Adipose tissue (tissue), 3 donors: ENCODE measurements around the gene EPB41L4B. TPM values are rescaled to one million over a fixed set of nuclear protein-coding genes. Genes with fewer than 3 reads are reported as not detected.

Experiments
- H3K27ac ChIP-seq: one replicate; pipeline ENCODE4 v1.5.1; 2013; ENCODE audit warnings: low read depth, low read length
- WGBS, 3 donors: extraction: QIAGEN DNeasy Blood & Tissue Kit; methylation state at CpG; one replicate each; pipeline ENCODE4 v1.1.7; 2013; 5-methylcytosine and 5-hydroxymethylcytosine counted together
- polyA plus RNA-seq, 3 donors: library from polyadenylated mRNA; stranded (reverse); fragments of 200-250 nt; gene quantifications; one replicate each; pipeline ENCODE4 v1.2.3, GENCODE V29; 2013
- donor health status: healthy with polysubstance abuse.
- donor health status: Bipolar disorder and iron deficiency.
- donor health status: healthy.

The EPB41L4B gene
- polyA plus RNA-seq, 3 donors = 6.7 to 129 (median 34.7) TPM

DNA sequence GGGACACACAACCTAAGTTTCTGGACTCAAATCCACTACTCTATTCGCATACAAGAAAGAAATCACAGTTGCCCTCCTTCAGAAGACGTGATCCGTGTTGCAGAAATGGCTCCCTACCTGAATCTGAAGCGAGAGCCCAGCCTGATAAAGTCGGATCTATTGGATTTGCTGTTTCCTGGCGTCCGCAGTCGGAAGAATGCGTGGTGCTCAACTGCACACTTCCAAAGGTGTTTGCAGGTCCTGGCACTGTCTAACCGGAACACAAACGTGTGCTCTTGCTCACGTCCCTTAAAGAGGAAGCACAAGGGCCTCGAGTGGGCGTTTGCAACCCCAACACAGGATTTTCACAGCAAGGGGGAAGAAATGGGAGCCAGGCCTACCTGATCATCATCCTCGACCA lies 65.5 kb downstream of the EPB41L4B start:
- H3K27ac ChIP-seq = no peak overlapping the region

DNA sequence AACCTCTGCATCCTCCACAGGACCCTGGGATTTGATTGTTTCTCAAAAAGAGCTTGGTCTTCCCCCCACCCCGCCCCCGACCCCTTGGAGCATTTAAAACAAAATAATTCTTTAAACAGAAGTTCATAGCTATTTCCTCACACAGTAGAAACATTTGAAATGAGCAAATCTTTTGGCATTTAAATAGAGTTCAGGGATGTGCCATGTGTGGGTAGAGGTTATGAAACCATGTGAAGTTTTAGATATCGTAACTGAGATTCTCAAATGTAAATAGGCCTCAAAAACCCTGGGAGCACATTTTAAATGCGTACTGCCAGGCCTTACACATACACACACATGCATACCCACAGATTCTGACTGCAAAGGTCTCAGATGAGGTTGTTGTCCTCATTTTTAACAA lies 66.5 kb downstream of the EPB41L4B start:
- no peak overlapping the region for H3K27ac ChIP-seq
- WGBS, 3 donors = 55 to 62% (median 59%) methylated on average over 4 of the region's 4 CpGs

More for the DNA sequence above, 65.5 kb downstream of the EPB41L4B start:
- 88 to 91% (median 90%) methylated on average over 15 of the region's 15 CpGs for WGBS, 3 donors

DNA sequence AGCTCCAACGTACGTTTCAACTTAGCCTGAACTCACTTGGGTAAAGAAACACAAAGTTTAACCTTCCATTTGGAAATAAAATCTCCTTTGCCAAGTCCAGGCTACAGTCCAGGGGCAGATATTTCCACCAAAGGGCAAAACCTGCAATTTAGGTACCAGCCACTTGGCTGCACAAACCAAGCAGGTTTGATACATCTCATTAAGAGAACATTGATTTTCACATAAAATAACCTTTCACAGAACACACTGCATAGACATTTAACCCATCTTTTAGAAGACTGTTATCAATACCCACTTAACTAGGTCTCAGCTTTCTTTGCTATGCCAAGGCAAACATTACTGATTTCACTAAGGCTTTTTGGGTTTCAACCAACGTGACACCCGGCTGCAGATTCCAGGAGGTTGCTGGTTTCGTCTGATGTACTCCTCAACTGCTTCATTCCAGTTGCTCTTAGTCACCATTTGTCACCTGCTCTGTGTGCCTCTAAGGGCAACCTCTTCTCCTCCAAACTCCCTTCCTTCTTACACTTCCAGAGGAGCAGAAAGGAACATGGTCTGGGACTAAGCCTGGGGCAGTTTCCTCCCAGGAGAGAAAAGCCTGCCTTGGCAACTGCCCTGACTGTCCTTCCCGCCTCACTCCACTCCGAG lies 67.1 kb downstream of the EPB41L4B start:
- WGBS, 3 donors = 37 to 59% (median 52%) methylated on average over 7 of the region's 7 CpGs
- H3K27ac ChIP-seq = no peak overlapping the region

GRCh38 chr9:109253241-109253636 lies 67.6 kb downstream of the EPB41L4B start:
- 59 to 87% (median 77%) methylated on average over 11 of the region's 11 CpGs for WGBS, 3 donors
- no peak overlapping the region for H3K27ac ChIP-seq

- WGBS, 3 donors = 77 to 96% (median 92%) methylated on average over 7 of the region's 7 CpGs
- H3K27ac ChIP-seq = no peak overlapping the region
Measured at GRCh38 chr9:109252291-109252690, 68.6 kb downstream of the EPB41L4B start.

- WGBS, 3 donors = 65 to 90% (median 81%) methylated on average over 5 of the region's 5 CpGs
- no peak overlapping the region for H3K27ac ChIP-seq
Measured at GRCh38 chr9:109251776-109252106, 69.1 kb downstream of the EPB41L4B start.

GRCh38 chr9:109251080-109251775 lies 69.6 kb downstream of the EPB41L4B start:
- 33 to 81% (median 75%) methylated on average over 10 of the region's 10 CpGs for WGBS, 3 donors

DNA sequence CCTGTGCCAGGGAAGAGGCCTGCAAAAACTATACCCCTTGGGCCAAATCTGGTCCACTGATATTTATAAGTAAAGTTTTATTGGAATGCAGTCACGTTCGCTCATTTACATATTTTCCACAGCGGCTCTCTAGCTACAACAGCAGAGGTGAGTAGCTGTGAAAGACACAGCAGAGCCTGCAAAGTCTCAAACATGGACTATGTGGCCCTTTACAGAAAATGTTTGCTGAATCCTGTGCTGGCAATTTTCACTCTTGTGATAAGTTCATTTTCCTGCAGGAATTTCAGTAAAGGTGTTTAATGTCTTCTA lies 70.1 kb downstream of the EPB41L4B start:
- 48 to 90% (median 87%) methylated on average over 3 of the region's 3 CpGs for WGBS, 3 donors
- H3K27ac ChIP-seq = no peak overlapping the region

More at GRCh38 chr9:109251080-109251775, 69.6 kb downstream of the EPB41L4B start:
- H3K27ac ChIP-seq = no peak overlapping the region

GRCh38 chr9:109250311-109250741 lies 70.5 kb downstream of the EPB41L4B start:
- H3K27ac ChIP-seq = no peak overlapping the region

DNA sequence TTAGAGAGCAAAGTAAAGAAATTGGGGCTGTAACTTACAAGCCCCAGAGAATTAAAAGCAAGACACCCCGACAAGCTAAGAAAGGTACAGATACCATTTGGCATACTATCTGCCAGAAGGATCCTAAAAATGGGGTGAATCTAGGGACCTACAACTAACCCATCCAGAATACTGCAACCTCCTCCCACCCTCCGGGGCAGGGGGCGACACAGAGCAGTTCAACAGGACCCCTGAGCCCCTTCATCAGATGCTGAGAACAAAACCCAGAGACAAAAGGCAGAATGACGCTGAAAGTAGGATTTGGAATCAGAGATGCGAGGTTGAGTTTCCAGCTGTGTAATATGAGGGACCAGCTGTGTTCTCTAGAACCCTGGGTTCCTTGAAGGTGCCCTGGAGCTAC lies 71.2 kb downstream of the EPB41L4B start:
- no peak overlapping the region for H3K27ac ChIP-seq
- 85 to 92% (median 90%) methylated on average over 5 of the region's 5 CpGs for WGBS, 3 donors

More at GRCh38 chr9:109250311-109250741, 70.5 kb downstream of the EPB41L4B start:
- 58 to 96% (median 88%) methylated on average over 12 of the region's 12 CpGs for WGBS, 3 donors

GRCh38 chr9:109248133-109248581 lies 72.7 kb downstream of the EPB41L4B start:
- WGBS, 3 donors = 41 to 73% (median 66%) methylated on average over 7 of the region's 7 CpGs
- H3K27ac ChIP-seq = no peak overlapping the region

GRCh38 chr9:109247228-109247627 lies 73.6 kb downstream of the EPB41L4B start:
- no peak overlapping the region for H3K27ac ChIP-seq

GRCh38 chr9:109246533-109246932 lies 74.3 kb downstream of the EPB41L4B start:
- H3K27ac ChIP-seq = no peak overlapping the region
- 33 to 89% (median 88%) methylated on average over 6 of the region's 6 CpGs for WGBS, 3 donors

- WGBS, 3 donors = 56 to 83% (median 79%) methylated on average over 6 of the region's 6 CpGs
- H3K27ac ChIP-seq = no peak overlapping the region
Measured at GRCh38 chr9:109245310-109245897, 75.5 kb downstream of the EPB41L4B start.

DNA sequence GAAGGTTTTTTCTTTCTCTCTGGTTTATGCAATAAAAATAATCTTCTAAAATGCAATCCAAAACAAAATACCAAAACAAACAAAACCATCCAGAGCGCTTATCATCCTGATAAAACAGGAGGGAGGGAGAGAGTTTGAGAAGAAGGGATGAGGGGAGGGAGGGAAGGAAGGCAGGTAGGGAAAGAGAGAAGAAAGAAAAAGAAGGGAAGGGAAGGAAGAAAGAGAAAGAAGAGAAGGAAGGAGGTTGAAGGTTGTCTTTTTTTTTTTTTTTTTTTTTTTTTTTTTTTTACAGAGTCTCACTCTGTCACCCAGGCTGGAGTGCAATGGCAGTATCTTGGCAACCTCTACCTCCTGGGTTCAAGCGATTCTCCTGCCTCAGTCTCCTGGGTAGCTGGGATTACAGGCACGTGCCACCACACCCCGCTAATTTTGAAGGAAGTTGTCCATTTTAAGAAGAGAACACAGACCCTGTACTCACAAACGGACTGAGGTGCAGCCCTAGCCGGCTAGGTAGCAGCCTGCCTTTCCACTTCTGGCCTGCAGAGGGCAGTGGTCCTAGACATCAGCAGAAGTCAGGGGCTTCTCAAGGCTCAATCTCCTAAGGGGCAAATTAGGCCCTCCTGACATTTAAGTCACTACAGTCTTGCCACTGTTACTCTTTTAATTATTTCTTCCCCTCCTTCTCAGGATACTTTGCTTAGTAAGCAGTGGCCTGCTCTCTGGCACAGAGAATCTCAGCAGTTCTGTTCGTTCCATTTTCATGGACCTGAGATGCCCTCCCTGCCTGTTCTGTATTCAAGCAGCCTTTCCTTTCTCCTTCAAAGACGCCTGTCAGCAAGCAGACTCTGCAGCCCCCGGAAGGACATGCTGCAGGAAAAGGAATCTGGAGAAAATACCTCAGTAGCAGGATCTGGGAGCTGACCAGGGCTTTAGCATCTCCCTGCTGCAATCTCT lies 76.4 kb downstream of the EPB41L4B start:
- H3K27ac ChIP-seq = no peak overlapping the region
- WGBS, 3 donors = 18 to 25% (median 21%) methylated on average over 9 of the region's 9 CpGs

GRCh38 chr9:109242741-109243140 lies 78.1 kb downstream of the EPB41L4B start:
- 69 to 87% (median 83%) methylated on average over 2 of the region's 2 CpGs for WGBS, 3 donors
- no peak overlapping the region for H3K27ac ChIP-seq

- 53 to 68% (median 67%) methylated on average over 2 of the region's 2 CpGs for WGBS, 3 donors
- H3K27ac ChIP-seq = no peak overlapping the region
Measured at GRCh38 chr9:109242014-109242413, 78.8 kb downstream of the EPB41L4B start.

DNA sequence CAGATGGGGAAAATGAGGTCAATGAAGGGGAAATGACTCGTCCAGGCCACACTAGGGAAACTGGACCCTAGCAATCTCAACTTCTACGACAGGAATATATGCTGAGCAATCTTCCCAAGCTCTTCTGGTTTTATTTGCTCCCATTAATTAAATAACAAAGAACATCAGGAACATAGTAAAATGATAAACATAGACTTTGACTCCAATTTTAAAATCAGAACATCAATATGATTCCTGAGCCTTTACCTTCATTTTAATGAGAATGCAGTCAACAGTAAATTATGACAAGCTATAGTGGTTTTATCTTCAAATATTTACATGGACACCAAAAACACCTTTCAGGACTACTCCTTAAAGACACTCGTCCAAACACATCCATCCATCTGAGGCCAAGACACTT lies 79.7 kb downstream of the EPB41L4B start:
- WGBS, 3 donors = 75 to 85% (median 82%) methylated on average over 3 of the region's 3 CpGs
- no peak overlapping the region for H3K27ac ChIP-seq

- no peak overlapping the region for H3K27ac ChIP-seq
- 94 to 98% (median 95%) methylated on average over 3 of the region's 3 CpGs for WGBS, 3 donors
Measured at GRCh38 chr9:109239240-109239639, 81.6 kb downstream of the EPB41L4B start.
